ENCODE measurements around the gene AXIN1.
"Not testable (repeated sequence)": the region's sequence is repeated elsewhere in the genome, so short reads cannot be mapped to it uniquely, and the experiment has no call there.

Gene AXIN1

GRCh38 chr16:266258-267164 is 86.0 kb downstream of the AXIN1 start:
- DNase-seq (ENCODE audit: low spot score), result no peak

- DNase-seq (ENCODE audit: low spot score), result no peak
Measured at GRCh38 chr16:265711-266110, 86.8 kb downstream of the AXIN1 start.

DNA sequence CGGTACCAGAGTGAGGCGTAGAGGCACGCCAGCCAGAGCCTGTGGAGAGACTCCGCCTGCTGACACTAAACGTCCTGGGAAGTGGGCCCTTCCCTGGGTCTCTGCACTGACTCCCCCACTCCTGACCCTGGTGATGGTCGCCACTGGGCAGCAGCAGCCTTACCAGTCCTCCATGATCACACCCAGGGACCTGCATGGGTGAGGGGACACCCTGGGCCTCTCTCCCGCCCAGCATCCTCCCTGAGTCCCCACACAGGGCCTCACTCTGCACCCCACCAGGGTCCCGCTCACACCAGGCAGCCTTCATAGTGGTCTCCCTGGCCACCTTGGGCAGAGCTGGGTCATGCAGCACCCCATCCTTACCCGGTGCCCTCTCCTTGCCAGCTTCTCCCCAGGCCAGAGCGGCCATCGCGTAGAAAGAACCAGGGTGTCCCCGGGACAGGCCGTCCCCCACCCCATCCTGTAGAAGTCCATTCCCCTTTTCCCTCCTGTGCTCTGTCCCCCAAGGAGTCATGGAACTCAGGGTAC is 87.5 kb downstream of the AXIN1 start:
- no peak for DNase-seq (ENCODE audit: low spot score)

- no peak for DNase-seq (ENCODE audit: low spot score)
Measured at GRCh38 chr16:264440-264951, 88.0 kb downstream of the AXIN1 start.

DNA sequence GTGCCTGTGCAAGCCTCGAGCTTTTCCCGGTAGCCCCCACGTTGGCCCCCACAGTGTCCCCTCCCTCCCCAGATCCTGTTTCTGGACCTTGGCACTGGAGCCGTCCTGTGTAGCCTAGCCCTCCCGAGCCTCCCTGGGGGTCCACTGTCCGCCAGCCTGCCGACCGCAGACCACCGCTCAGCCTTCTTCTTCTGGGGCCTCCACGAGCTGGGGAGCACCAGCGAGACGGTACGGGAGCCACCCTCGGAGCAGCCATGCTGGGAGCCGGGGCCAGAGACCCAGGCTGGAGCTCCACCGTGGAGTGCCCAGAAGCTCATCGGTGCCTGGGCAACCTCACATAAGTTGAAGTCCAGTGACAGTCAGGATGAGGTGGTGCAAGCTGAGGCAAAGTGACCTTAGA is 88.6 kb downstream of the AXIN1 start:
- DNase-seq (ENCODE audit: low spot score), result no peak

DNA sequence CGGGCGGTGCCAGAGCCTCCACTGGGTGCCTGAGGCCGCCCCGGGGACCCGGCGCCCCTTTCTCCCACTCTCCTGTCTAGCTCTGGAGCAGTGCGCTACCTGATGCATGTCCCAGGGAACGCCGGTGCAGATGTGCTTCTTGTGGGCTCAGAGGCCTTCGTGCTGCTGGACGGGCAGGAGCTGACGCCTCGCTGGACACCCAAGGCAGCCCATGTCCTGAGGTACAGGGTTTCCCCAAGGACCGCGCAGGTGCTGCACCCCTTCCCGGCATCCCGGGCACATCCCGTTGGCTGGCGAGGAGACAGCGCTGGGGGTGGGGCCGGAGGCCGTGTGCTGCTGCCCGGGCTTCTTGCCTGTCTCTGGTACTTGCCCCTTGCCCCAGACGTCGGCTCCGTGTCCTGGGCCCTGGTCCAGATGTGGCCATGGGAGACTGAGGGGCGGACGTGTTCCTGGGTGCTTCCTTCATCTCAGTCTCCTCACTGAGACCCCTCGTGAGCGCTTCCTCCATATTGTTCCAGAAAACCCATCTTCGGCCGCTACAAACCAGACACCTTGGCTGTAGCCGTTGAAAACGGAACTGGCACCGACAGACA is 89.2 kb downstream of the AXIN1 start:
- no peak for DNase-seq (ENCODE audit: low spot score)

DNA sequence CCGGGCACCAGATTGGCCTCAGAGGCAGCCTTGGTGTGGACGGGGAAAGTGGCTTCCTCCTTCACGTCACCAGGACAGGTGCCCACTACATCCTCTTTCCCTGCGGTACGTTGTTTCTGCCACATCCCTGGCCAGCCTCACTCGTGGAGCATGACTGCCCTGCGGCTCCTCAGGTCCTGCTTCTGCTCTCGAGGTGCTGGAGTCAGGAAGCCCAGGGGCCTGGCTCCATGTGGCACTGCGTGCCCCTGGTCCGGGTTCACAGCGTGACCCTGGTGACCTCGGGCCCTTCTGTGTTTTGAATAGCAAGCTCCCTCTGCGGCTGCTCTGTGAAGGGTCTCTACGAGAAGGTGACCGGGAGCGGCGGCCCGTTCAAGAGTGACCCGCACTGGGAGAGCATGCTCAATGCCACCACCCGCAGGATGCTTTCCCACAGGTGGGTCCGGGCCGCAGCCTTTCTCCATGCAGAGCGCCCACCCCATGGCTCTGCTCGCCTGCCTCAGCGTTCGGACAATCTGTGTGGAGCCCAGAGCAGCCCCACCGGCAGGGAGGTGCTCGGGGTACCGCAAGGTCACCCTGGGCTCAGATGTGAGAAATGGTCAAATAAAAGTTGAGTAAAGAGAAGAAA is 90.3 kb downstream of the AXIN1 start:
- DNase-seq (ENCODE audit: low spot score), result no peak

- DNase-seq (ENCODE audit: low spot score), result no peak
Measured at GRCh38 chr16:261031-261691, 91.4 kb downstream of the AXIN1 start.

DNA sequence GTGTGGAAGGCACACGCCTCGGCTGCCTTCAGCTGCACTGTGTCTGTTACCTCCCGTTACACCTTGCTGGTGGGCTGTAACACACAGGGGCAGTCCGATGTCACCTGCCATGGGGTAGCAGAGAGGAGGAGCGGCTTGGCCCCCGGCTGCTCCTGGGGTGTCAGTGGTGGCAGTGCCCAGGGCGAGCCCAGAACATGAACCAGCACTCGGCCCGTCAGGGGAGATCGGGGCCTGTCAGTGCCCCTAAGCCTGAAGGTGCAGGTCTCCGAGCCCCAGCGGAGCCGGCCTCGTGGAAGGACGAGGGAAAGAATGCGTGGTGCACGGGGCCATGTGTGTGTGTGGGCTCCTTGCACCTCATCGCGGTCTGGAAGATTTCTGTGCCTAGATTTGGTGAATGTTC is 92.2 kb downstream of the AXIN1 start:
- no peak for DNase-seq (ENCODE audit: low spot score)

DNA sequence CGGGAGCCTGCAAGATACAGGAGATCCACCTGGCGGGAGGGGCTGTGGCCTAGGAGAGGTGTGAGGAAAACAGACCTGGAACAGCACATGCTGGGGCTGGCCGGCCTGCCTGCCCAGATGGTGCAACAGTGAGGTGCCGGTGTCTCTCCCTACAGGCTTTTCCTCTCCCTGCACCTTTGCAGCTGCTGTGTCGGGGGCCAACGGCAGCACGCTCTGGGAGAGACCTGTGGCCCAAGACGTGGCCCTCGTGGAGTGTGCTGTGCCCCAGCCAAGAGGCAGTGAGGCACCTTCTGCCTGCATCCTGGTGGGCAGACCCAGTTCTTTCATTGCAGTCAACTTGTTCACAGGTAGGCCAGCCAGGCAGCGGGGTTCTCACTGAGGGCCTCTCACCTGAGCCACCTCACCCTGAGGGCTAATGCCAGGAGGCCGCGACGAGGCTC is 92.7 kb downstream of the AXIN1 start:
- DNase-seq (ENCODE audit: low spot score), result no peak

GRCh38 chr16:259226-259625 is 93.3 kb downstream of the AXIN1 start:
- DNase-seq (ENCODE audit: low spot score), result no peak

DNA sequence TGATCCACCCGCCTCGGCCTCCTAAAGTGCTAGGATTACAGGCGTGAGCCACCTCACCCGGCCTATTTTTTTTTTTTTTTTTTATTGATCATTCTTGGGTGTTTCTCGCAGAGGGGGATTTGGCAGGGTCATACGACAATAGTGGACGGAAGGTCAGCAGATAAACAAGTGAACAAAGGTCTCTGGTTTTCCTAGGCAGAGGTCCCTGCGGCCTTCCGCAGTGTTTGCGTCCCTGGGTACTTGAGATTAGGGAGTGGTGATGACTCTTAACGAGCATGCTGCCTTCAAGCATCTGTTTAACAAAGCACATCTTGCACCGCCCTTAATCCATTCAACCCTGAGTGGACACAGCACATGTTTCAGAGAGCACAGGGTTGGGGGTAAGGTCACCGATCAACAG is 94.4 kb downstream of the AXIN1 start:
- DNase-seq (ENCODE audit: low spot score), result not testable (repeated sequence)

- no peak for DNase-seq (ENCODE audit: low spot score)
Measured at GRCh38 chr16:255183-255582, 97.3 kb downstream of the AXIN1 start.

- no peak for DNase-seq (ENCODE audit: low spot score)
Measured at GRCh38 chr16:254461-254860, 98.1 kb downstream of the AXIN1 start.

- no peak for DNase-seq (ENCODE audit: low spot score)
Measured at GRCh38 chr16:253833-254232, 98.7 kb downstream of the AXIN1 start.

DNA sequence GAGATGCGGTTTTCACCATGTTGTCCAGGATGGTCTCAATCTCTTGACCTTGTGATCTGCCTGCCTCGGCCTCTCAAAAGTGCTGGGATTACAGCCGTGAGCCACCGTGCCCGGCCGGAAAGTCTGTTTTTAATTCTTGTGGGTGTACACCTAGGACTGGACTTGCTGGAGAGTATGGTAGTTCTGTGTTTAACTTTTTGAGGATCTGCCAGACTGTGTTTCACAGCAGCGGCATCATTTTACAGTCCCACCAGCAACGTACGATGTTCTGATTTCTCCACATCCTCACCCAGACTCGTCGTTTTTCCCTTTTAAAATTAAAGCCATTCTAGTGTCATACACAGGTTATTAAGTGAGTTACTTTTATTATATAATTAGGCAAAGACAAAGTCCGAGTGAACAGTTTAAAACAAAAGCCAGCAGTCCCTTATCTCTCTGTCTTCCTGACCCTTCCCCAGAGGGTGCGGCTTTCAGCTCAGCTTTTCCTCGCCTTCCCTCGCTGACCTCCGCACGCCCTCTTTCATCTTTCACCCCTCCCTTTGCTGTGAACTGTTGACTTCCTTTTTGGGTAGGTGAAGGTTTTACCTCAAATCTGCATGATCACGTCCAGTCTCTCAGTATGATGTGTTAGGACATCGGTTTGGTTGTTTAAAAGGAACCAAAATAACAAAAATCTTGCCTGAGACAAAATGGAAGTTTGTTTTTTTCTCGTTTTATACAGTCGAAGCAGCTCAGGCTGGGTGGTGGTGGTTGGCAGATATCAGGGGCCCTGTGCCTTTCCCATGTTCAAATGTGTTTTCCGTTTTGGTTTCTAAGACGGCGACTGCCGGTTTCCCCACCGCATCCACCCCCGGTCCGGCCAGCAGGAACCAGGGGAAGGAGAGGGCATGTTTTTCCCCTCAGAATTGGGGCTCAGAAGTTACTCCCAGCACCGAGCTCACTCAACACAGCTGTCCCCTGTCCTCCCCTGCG is 99.9 kb downstream of the AXIN1 start:
- no peak for DNase-seq (ENCODE audit: low spot score)

GRCh38 chr16:249431-249830 is 103.1 kb downstream of the AXIN1 start:
- no peak for DNase-seq (ENCODE audit: low spot score)

GRCh38 chr16:247027-247426 is 105.5 kb downstream of the AXIN1 start:
- no peak for DNase-seq (ENCODE audit: low spot score)

DNA sequence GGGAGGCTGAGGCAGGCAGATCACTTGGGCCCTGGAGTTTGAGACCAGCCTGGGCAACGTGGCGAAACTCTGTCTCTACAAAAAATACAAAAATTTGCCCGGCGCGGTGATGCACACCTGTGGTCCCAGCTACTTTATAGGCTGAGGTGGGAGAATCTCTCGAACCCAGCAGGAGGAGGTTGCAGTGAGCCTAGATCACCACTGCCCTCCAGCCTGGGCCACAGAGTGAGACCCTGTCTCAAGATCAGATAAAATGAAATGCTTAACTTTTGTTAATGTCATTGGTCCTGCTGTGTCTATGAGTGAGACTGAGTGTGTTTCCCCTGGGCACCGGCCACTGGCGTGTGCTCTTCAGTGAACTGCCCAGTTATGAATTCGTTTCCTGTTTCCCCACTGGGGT is 107.4 kb downstream of the AXIN1 start:
- DNase-seq (ENCODE audit: low spot score), result no peak

DNA sequence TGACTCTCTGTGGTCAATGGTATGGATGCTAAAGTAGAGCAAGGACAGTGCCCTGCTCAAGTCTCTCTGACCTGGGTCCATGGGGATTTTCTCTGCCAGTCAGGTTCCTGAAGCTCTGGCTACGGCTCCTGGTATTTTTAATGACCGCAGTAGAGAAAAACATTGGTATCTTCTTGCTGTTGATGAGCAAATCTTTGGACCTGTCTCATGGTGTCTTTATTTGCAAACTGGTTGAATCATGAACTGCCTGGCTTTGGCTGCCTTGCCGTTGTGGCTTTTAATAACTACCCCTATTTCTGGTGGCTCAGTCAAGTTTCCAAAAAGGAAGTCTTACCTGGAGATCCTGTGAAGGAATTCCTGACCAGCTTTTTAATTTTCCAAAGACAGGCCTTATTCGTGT is 109.2 kb downstream of the AXIN1 start:
- DNase-seq (ENCODE audit: low spot score), result no peak

GRCh38 chr16:242281-242680 is 110.2 kb downstream of the AXIN1 start:
- no peak for DNase-seq (ENCODE audit: low spot score)
